ENCODE measurements around the gene ARVCF.

Gene ARVCF

GRCh38 chr22:19991645-19992451 lies 24.8 kb downstream of the ARVCF start:
- H4K91ac ChIP-seq (ENCODE audit: low read depth, low read length, poor library complexity), result peak overlapping the region; percentile 11
- H3K79me1 ChIP-seq (ENCODE audit: low read depth, low read length), result peaks cover 3% of the 10 kb centered on the region
- no CpG with 5 or more reads among the region's 23 CpGs for WGBS, 2 donors (ENCODE audit: extremely low coverage in 2 of 2, insufficient read length in 2 of 2, insufficient replicate concordance in 1 of 2)
- peak overlapping the region; percentile 92 for H3K23ac ChIP-seq (ENCODE audit: low read depth, low read length, poor library complexity)
- H3K27ac ChIP-seq (replicated peaks; ENCODE audit: low read length), result no peak overlapping the region
- H3K4me1 ChIP-seq (ENCODE audit: control insufficient read depth in 2 of 2, insufficient read depth in 1 of 2, low read depth in 1 of 2, low read length in 2 of 2), result peaks cover 6 to 8% of the 10 kb centered on the region in 2 donors
- H3K9ac ChIP-seq (ENCODE audit: low read depth, low read length, poor library complexity), result peak overlapping the region; percentile 63
- H3K9me3 ChIP-seq (replicated peaks in 1 of 2; ENCODE audit: control insufficient read depth in 2 of 2, insufficient read depth in 1 of 2, low read depth in 1 of 2, low read length in 2 of 2), result no peaks in the 10 kb centered on the region
- H3K36me3 ChIP-seq (replicated peaks in 1 of 2; ENCODE audit: control insufficient read depth in 2 of 2, insufficient read depth in 2 of 2, low read length in 2 of 2), result no peaks in the 10 kb centered on the region
- no peak overlapping the region for H2AFZ ChIP-seq (ENCODE audit: low read length)
- H2BK120ac ChIP-seq (ENCODE audit: low read depth, low read length), result peak overlapping the region; percentile 90
- peak overlapping the region; percentile 72 for H3K18ac ChIP-seq (ENCODE audit: low read length)
- H2BK5ac ChIP-seq (ENCODE audit: low read length), result no peak overlapping the region
- no peak overlapping the region for H3K14ac ChIP-seq (ENCODE audit: low read length)
- no peak overlapping the region for H4K8ac ChIP-seq (ENCODE audit: low read depth, low read length)
- H3K4ac ChIP-seq (ENCODE audit: low read length), result no peak overlapping the region
- H2BK12ac ChIP-seq (ENCODE audit: low read length), result peak overlapping the region; percentile 1
- H2BK15ac ChIP-seq (ENCODE audit: low read length), result peak overlapping the region; percentile 87
- H3K27me3 ChIP-seq (ENCODE audit: control insufficient read depth in 3 of 3, insufficient read depth in 3 of 3, low read depth in 1 of 3, low read length in 3 of 3), result no peaks in the 10 kb centered on the region
- no peak for DNase-seq (ENCODE audit: low spot score)
- H2AK5ac ChIP-seq (ENCODE audit: low read depth, low read length), result peak overlapping the region; percentile 79
- no peak overlapping the region for H3K4me2 ChIP-seq (ENCODE audit: insufficient read depth, low read length, poor library complexity, severe bottlenecking)
- H3K4me3 ChIP-seq (ENCODE audit: low read length in 2 of 2), result no peak overlapping the region

- H3K4me3 ChIP-seq (ENCODE audit: low read length in 2 of 2), result no peak overlapping the region
- H2BK120ac ChIP-seq (ENCODE audit: low read depth, low read length), result no peak overlapping the region
- H4K8ac ChIP-seq (ENCODE audit: low read depth, low read length), result no peak overlapping the region
- no peak overlapping the region for H3K9ac ChIP-seq (ENCODE audit: low read depth, low read length, poor library complexity)
- peaks cover 3% of the 10 kb centered on the region for H3K79me1 ChIP-seq (ENCODE audit: low read depth, low read length)
- no peak overlapping the region for H2AFZ ChIP-seq (ENCODE audit: low read length)
- H3K4me2 ChIP-seq (ENCODE audit: insufficient read depth, low read length, poor library complexity, severe bottlenecking), result no peak overlapping the region
- H3K27me3 ChIP-seq (ENCODE audit: control insufficient read depth in 3 of 3, insufficient read depth in 3 of 3, low read depth in 1 of 3, low read length in 3 of 3), result no peaks in the 10 kb centered on the region
- no peak for DNase-seq (ENCODE audit: low spot score)
- no peak overlapping the region for H3K27ac ChIP-seq (replicated peaks; ENCODE audit: low read length)
- no peak overlapping the region for H3K4ac ChIP-seq (ENCODE audit: low read length)
- H2BK15ac ChIP-seq (ENCODE audit: low read length), result no peak overlapping the region
- H4K91ac ChIP-seq (ENCODE audit: low read depth, low read length, poor library complexity), result no peak overlapping the region
- no peaks in the 10 kb centered on the region for H3K9me3 ChIP-seq (replicated peaks in 1 of 2; ENCODE audit: control insufficient read depth in 2 of 2, insufficient read depth in 1 of 2, low read depth in 1 of 2, low read length in 2 of 2)
- H3K18ac ChIP-seq (ENCODE audit: low read length), result no peak overlapping the region
- no peak overlapping the region for H2BK5ac ChIP-seq (ENCODE audit: low read length)
- no peak overlapping the region for H2BK12ac ChIP-seq (ENCODE audit: low read length)
- peaks cover 5% of the 10 kb centered on the region in 2 donors for H3K4me1 ChIP-seq (ENCODE audit: control insufficient read depth in 2 of 2, insufficient read depth in 1 of 2, low read depth in 1 of 2, low read length in 2 of 2)
- no peaks in the 10 kb centered on the region for H3K36me3 ChIP-seq (replicated peaks in 1 of 2; ENCODE audit: control insufficient read depth in 2 of 2, insufficient read depth in 2 of 2, low read length in 2 of 2)
- no peak overlapping the region for H2AK5ac ChIP-seq (ENCODE audit: low read depth, low read length)
- H3K14ac ChIP-seq (ENCODE audit: low read length), result no peak overlapping the region
- peak overlapping the region; percentile 92 for H3K23ac ChIP-seq (ENCODE audit: low read depth, low read length, poor library complexity)
Measured at GRCh38 chr22:19991395-19991644, 25.3 kb downstream of the ARVCF start.

- DNase-seq (ENCODE audit: low spot score), result no peak
- no peak overlapping the region for H3K4ac ChIP-seq (ENCODE audit: low read length)
- H2AFZ ChIP-seq (ENCODE audit: low read length), result no peak overlapping the region
- H3K4me3 ChIP-seq (ENCODE audit: low read length in 2 of 2), result no peak overlapping the region
- no peak overlapping the region for H3K4me2 ChIP-seq (ENCODE audit: insufficient read depth, low read length, poor library complexity, severe bottlenecking)
- H3K9ac ChIP-seq (ENCODE audit: low read depth, low read length, poor library complexity), result peak overlapping the region; percentile 70
- peak overlapping the region; percentile 92 for H3K23ac ChIP-seq (ENCODE audit: low read depth, low read length, poor library complexity)
- peaks cover 0 to 1% of the 10 kb centered on the region in 2 donors for H3K36me3 ChIP-seq (replicated peaks in 1 of 2; ENCODE audit: control insufficient read depth in 2 of 2, insufficient read depth in 2 of 2, low read length in 2 of 2)
- H2AK5ac ChIP-seq (ENCODE audit: low read depth, low read length), result peak overlapping the region; percentile 75
- H3K27me3 ChIP-seq (ENCODE audit: control insufficient read depth in 3 of 3, insufficient read depth in 3 of 3, low read depth in 1 of 3, low read length in 3 of 3), result no peaks in the 10 kb centered on the region
- H2BK12ac ChIP-seq (ENCODE audit: low read length), result peak overlapping the region; percentile 58
- H2BK15ac ChIP-seq (ENCODE audit: low read length), result no peak overlapping the region
- no peak overlapping the region for H4K8ac ChIP-seq (ENCODE audit: low read depth, low read length)
- no CpG with 5 or more reads among the region's 20 CpGs for WGBS, 2 donors (ENCODE audit: extremely low coverage in 2 of 2, insufficient read length in 2 of 2, insufficient replicate concordance in 1 of 2)
- no peak overlapping the region for H4K91ac ChIP-seq (ENCODE audit: low read depth, low read length, poor library complexity)
- H3K14ac ChIP-seq (ENCODE audit: low read length), result no peak overlapping the region
- H2BK5ac ChIP-seq (ENCODE audit: low read length), result peak overlapping the region; percentile 39
- H3K9me3 ChIP-seq (replicated peaks in 1 of 2; ENCODE audit: control insufficient read depth in 2 of 2, insufficient read depth in 1 of 2, low read depth in 1 of 2, low read length in 2 of 2), result no peaks in the 10 kb centered on the region
- H3K4me1 ChIP-seq (ENCODE audit: control insufficient read depth in 2 of 2, insufficient read depth in 1 of 2, low read depth in 1 of 2, low read length in 2 of 2), result peaks cover 9% of the 10 kb centered on the region in 2 donors
- H3K27ac ChIP-seq (replicated peaks; ENCODE audit: low read length), result no peak overlapping the region
- peaks cover 7% of the 10 kb centered on the region for H3K79me1 ChIP-seq (ENCODE audit: low read depth, low read length)
- H2BK120ac ChIP-seq (ENCODE audit: low read depth, low read length), result no peak overlapping the region
- peak overlapping the region; percentile 76 for H3K18ac ChIP-seq (ENCODE audit: low read length)
Measured at GRCh38 chr22:19990609-19991394, 25.8 kb downstream of the ARVCF start.

GRCh38 chr22:19990188-19990587 lies 26.4 kb downstream of the ARVCF start:
- no peak overlapping the region for H2AK5ac ChIP-seq (ENCODE audit: low read depth, low read length)
- DNase-seq (ENCODE audit: low spot score), result no peak
- peaks cover 0 to 7% of the 10 kb centered on the region in 2 donors for H3K36me3 ChIP-seq (replicated peaks in 1 of 2; ENCODE audit: control insufficient read depth in 2 of 2, insufficient read depth in 2 of 2, low read length in 2 of 2)
- peak overlapping the region; percentile 5 for H2BK15ac ChIP-seq (ENCODE audit: low read length)
- H4K91ac ChIP-seq (ENCODE audit: low read depth, low read length, poor library complexity), result no peak overlapping the region
- peak overlapping the region; percentile 58 for H2BK12ac ChIP-seq (ENCODE audit: low read length)
- H2BK120ac ChIP-seq (ENCODE audit: low read depth, low read length), result no peak overlapping the region
- peak overlapping the region; percentile 65 for H3K23ac ChIP-seq (ENCODE audit: low read depth, low read length, poor library complexity)
- H2AFZ ChIP-seq (ENCODE audit: low read length), result no peak overlapping the region
- no peak overlapping the region for H3K4ac ChIP-seq (ENCODE audit: low read length)
- H3K27ac ChIP-seq (replicated peaks; ENCODE audit: low read length), result no peak overlapping the region
- no peak overlapping the region for H4K8ac ChIP-seq (ENCODE audit: low read depth, low read length)
- H3K4me3 ChIP-seq (ENCODE audit: low read length in 2 of 2), result no peak overlapping the region
- peaks cover 13% of the 10 kb centered on the region for H3K79me1 ChIP-seq (ENCODE audit: low read depth, low read length)
- H3K4me1 ChIP-seq (ENCODE audit: control insufficient read depth in 2 of 2, insufficient read depth in 1 of 2, low read depth in 1 of 2, low read length in 2 of 2), result peaks cover 15 to 16% of the 10 kb centered on the region in 2 donors
- H3K14ac ChIP-seq (ENCODE audit: low read length), result no peak overlapping the region
- H3K18ac ChIP-seq (ENCODE audit: low read length), result peak overlapping the region; percentile 76
- WGBS, 2 donors (ENCODE audit: extremely low coverage in 2 of 2, insufficient read length in 2 of 2, insufficient replicate concordance in 1 of 2), result no CpG with 5 or more reads among the region's 2 CpGs
- no peaks in the 10 kb centered on the region for H3K9me3 ChIP-seq (replicated peaks in 1 of 2; ENCODE audit: control insufficient read depth in 2 of 2, insufficient read depth in 1 of 2, low read depth in 1 of 2, low read length in 2 of 2)
- no peak overlapping the region for H3K4me2 ChIP-seq (ENCODE audit: insufficient read depth, low read length, poor library complexity, severe bottlenecking)
- H3K9ac ChIP-seq (ENCODE audit: low read depth, low read length, poor library complexity), result peak overlapping the region; percentile 70
- no peaks in the 10 kb centered on the region for H3K27me3 ChIP-seq (ENCODE audit: control insufficient read depth in 3 of 3, insufficient read depth in 3 of 3, low read depth in 1 of 3, low read length in 3 of 3)
- no peak overlapping the region for H2BK5ac ChIP-seq (ENCODE audit: low read length)

Data from neuronal stem cell (in vitro differentiated cells).